ENCODE results near the gene COL4A3. TPM values are rescaled to one million over a fixed set of nuclear protein-coding genes. Genes with fewer than 3 reads are reported as not detected.

The COL4A3 gene
- total and polyA plus RNA-seq, 9 donors: under 0.01 to 0.18 (median 0.08) TPM; not detected in 5

GRCh38 chr2:227228061-227228667 lies 63.7 kb downstream of the COL4A3 start:
- Histone ChIP-seq H3K27ac (ENCODE audit: low read length) (no peak overlapping the region), H3K4me3 (ENCODE audit: low read length) (no peak overlapping the region)
- peak; percentile 72 for DNase-seq

DNA sequence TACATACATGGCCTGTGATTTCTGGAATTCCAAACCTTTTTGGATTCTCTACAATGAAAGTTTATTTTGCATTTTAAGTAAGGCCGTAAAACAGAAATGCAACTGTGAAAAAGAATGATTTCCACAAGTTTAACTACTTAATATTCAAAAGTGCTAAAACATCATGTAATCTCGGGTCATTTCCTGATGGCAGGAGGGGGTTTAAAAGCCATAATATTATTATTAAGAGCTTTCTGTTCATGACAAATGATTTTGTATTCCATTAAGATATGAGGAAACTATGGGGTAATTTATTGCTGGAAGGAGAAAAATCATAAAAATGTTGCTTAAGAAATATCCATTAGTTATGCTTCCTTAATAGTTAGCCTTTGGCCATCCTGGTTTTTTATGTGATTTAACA lies 65.7 kb downstream of the COL4A3 start:
- H3K4me1 ChIP-seq (ENCODE audit: control insufficient read depth, insufficient read depth, low read length): peaks cover 3% of the 10 kb centered on the region
- H3K27me3 ChIP-seq (ENCODE audit: control insufficient read depth, insufficient read depth, low read length): no peaks in the 10 kb centered on the region
- no peaks in the 10 kb centered on the region for H3K9me3 ChIP-seq (replicated peaks; ENCODE audit: control insufficient read depth, low read depth, low read length)
- no peaks in the 10 kb centered on the region for H3K36me3 ChIP-seq (ENCODE audit: control insufficient read depth, insufficient read depth, low read length)
- H3K4me3 ChIP-seq (ENCODE audit: low read length): no peak overlapping the region
- no CpG with 5 or more reads among the region's 2 CpGs for WGBS (ENCODE audit: insufficient coverage)
- H3K27ac ChIP-seq (ENCODE audit: low read length): no peak overlapping the region
- no peak for DNase-seq

More at GRCh38 chr2:227228061-227228667, 63.7 kb downstream of the COL4A3 start:
- Histone ChIP-seq H3K4me1 (ENCODE audit: control insufficient read depth, insufficient read depth, low read length) (peaks cover 3% of the 10 kb centered on the region), H3K9me3 (replicated peaks; ENCODE audit: control insufficient read depth, low read depth, low read length) (no peaks in the 10 kb centered on the region), H3K36me3 (ENCODE audit: control insufficient read depth, insufficient read depth, low read length) (no peaks in the 10 kb centered on the region), H3K27me3 (ENCODE audit: control insufficient read depth, insufficient read depth, low read length) (no peaks in the 10 kb centered on the region)
- 51% methylated on average over 13 of the region's 14 CpGs for WGBS (ENCODE audit: insufficient coverage)

DNA sequence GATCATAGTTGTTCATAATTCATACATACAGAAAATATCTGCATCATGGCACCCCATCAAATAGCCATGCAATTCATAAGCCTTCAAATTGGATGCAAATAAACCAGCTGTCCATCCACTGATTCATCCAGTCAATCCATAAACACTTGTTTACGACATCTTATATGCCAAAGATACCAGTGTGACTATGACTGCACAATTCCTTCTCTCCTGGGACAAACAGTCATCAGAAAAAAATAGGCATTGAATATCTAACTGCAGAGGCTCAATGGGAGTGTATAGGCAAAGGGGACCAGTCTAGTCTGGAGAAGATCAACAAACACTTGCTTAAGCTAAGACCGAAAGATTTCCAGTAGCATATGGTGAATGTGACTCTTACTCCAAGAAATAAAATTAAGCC lies 70.0 kb downstream of the COL4A3 start:
- H3K27ac ChIP-seq (ENCODE audit: low read length): no peak overlapping the region
- H3K9me3 ChIP-seq (replicated peaks; ENCODE audit: control insufficient read depth, low read depth, low read length): no peaks in the 10 kb centered on the region
- no peaks in the 10 kb centered on the region for H3K4me1 ChIP-seq (ENCODE audit: control insufficient read depth, insufficient read depth, low read length)
- H3K4me3 ChIP-seq (ENCODE audit: low read length): no peak overlapping the region
- WGBS (ENCODE audit: insufficient coverage): no CpG with 5 or more reads among the region's 2 CpGs
- H3K36me3 ChIP-seq (ENCODE audit: control insufficient read depth, insufficient read depth, low read length): no peaks in the 10 kb centered on the region
- DNase-seq: no peak
- H3K27me3 ChIP-seq (ENCODE audit: control insufficient read depth, insufficient read depth, low read length): no peaks in the 10 kb centered on the region

GRCh38 chr2:227237786-227238185 lies 73.4 kb downstream of the COL4A3 start:
- Histone ChIP-seq H3K9me3 (replicated peaks; ENCODE audit: control insufficient read depth, low read depth, low read length) (no peaks in the 10 kb centered on the region), H3K4me1 (ENCODE audit: control insufficient read depth, insufficient read depth, low read length) (no peaks in the 10 kb centered on the region), H3K27ac (ENCODE audit: low read length) (no peak overlapping the region), H3K4me3 (ENCODE audit: low read length) (no peak overlapping the region), H3K27me3 (ENCODE audit: control insufficient read depth, insufficient read depth, low read length) (no peaks in the 10 kb centered on the region), H3K36me3 (ENCODE audit: control insufficient read depth, insufficient read depth, low read length) (no peaks in the 10 kb centered on the region)
- no CpG with 5 or more reads among the region's 5 CpGs for WGBS (ENCODE audit: insufficient coverage)
- DNase-seq: no peak

DNA sequence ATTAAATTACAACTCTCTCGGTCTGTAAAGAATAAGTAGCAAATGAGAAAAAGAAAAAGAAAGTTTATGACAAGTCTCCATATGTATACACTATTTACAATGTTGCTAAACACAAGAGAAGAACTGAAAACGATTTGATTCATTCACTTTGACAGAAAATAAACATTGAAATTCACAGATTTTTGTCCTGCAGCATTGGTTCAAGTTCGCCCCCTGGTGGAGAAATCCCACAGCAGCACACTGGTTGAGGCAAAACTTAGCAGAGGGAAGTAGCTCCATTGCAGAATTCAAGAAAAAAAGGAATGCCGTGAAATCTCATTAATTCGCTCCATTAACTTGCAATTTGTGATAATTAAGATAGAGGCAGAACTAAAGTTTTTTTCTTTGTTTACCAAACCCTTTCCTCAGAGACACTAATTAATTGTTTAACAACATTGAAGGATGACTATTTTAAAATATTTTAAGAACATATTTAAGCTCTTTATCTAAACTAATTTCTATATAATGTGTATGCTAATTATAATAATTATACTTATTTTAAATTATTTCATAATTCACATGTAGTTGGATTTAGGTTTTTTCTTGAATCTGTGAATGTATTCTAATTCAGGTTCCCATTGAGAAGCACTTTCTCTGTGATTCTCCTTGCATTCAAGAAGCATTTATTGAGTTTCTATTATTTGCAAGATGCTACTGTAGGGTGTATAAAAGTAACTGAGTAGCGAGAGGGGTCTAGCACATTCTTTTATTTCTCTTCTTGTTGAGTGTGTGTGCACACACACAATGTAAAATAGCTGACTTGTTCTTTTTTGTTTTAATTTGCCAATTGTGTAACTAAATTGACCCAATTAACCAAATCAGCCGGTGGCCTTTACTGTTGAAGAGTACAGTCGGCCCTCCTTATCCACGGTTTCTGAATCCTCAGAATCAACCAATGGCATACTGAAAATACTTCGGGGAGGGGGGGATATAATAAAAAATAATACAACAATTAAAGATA lies 74.1 kb downstream of the COL4A3 start:
- H3K4me1 ChIP-seq (ENCODE audit: control insufficient read depth, insufficient read depth, low read length): no peaks in the 10 kb centered on the region
- H3K27ac ChIP-seq (ENCODE audit: low read length): no peak overlapping the region
- no peak overlapping the region for H3K4me3 ChIP-seq (ENCODE audit: low read length)
- DNase-seq: peak; percentile 65
- no peaks in the 10 kb centered on the region for H3K36me3 ChIP-seq (ENCODE audit: control insufficient read depth, insufficient read depth, low read length)
- no peaks in the 10 kb centered on the region for H3K27me3 ChIP-seq (ENCODE audit: control insufficient read depth, insufficient read depth, low read length)
- no peaks in the 10 kb centered on the region for H3K9me3 ChIP-seq (replicated peaks; ENCODE audit: control insufficient read depth, low read depth, low read length)
- no CpG with 5 or more reads among the region's 10 CpGs for WGBS (ENCODE audit: insufficient coverage)

DNA sequence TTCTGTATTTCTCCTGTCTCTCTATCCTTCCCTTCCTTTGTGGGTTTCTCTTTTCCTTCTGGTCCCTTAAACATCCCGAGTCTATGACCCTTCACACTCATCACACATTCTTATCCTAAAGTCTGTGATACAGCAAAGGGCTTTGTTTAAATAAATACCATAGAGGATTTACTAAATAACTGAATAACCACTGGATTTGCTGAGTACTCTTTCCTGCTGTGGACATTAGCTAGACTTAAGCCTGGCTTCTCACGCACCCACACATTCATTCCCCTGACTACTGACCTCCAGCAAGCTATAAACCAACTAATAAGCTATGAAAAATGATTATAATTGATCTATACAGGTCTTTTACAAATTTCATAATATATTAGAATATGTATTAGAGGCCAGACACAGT lies 76.6 kb downstream of the COL4A3 start:
- no peak overlapping the region for H3K4me3 ChIP-seq (ENCODE audit: low read length)
- H3K9me3 ChIP-seq (replicated peaks; ENCODE audit: control insufficient read depth, low read depth, low read length): no peaks in the 10 kb centered on the region
- DNase-seq: no peak
- H3K36me3 ChIP-seq (ENCODE audit: control insufficient read depth, insufficient read depth, low read length): no peaks in the 10 kb centered on the region
- H3K4me1 ChIP-seq (ENCODE audit: control insufficient read depth, insufficient read depth, low read length): no peaks in the 10 kb centered on the region
- no CpG with 5 or more reads among the region's 2 CpGs for WGBS (ENCODE audit: insufficient coverage)
- H3K27me3 ChIP-seq (ENCODE audit: control insufficient read depth, insufficient read depth, low read length): no peaks in the 10 kb centered on the region
- no peak overlapping the region for H3K27ac ChIP-seq (ENCODE audit: low read length)

GRCh38 chr2:227248876-227249275 lies 84.5 kb downstream of the COL4A3 start:
- no peaks in the 10 kb centered on the region for H3K4me1 ChIP-seq (ENCODE audit: control insufficient read depth, insufficient read depth, low read length)
- DNase-seq: no peak
- no peaks in the 10 kb centered on the region for H3K36me3 ChIP-seq (ENCODE audit: control insufficient read depth, insufficient read depth, low read length)
- no peaks in the 10 kb centered on the region for H3K27me3 ChIP-seq (ENCODE audit: control insufficient read depth, insufficient read depth, low read length)
- H3K27ac ChIP-seq (ENCODE audit: low read length): no peak overlapping the region
- no peaks in the 10 kb centered on the region for H3K9me3 ChIP-seq (replicated peaks; ENCODE audit: control insufficient read depth, low read depth, low read length)
- no peak overlapping the region for H3K4me3 ChIP-seq (ENCODE audit: low read length)
- no CpG with 5 or more reads among the region's 2 CpGs for WGBS (ENCODE audit: insufficient coverage)

GRCh38 chr2:227252831-227253230 lies 88.4 kb downstream of the COL4A3 start:
- no peaks in the 10 kb centered on the region for H3K27me3 ChIP-seq (ENCODE audit: control insufficient read depth, insufficient read depth, low read length)
- 0% methylated on average over 1 of the region's 2 CpGs for WGBS (ENCODE audit: insufficient coverage)
- no peak overlapping the region for H3K27ac ChIP-seq (ENCODE audit: low read length)
- H3K4me3 ChIP-seq (ENCODE audit: low read length): no peak overlapping the region
- H3K9me3 ChIP-seq (replicated peaks; ENCODE audit: control insufficient read depth, low read depth, low read length): no peaks in the 10 kb centered on the region
- no peaks in the 10 kb centered on the region for H3K4me1 ChIP-seq (ENCODE audit: control insufficient read depth, insufficient read depth, low read length)
- no peaks in the 10 kb centered on the region for H3K36me3 ChIP-seq (ENCODE audit: control insufficient read depth, insufficient read depth, low read length)
- DNase-seq: no peak

GRCh38 chr2:227256605-227257004 lies 92.2 kb downstream of the COL4A3 start:
- DNase-seq: no peak
- no peaks in the 10 kb centered on the region for H3K4me1 ChIP-seq (ENCODE audit: control insufficient read depth, insufficient read depth, low read length)
- H3K9me3 ChIP-seq (replicated peaks; ENCODE audit: control insufficient read depth, low read depth, low read length): no peaks in the 10 kb centered on the region
- H3K36me3 ChIP-seq (ENCODE audit: control insufficient read depth, insufficient read depth, low read length): no peaks in the 10 kb centered on the region
- no peak overlapping the region for H3K4me3 ChIP-seq (ENCODE audit: low read length)
- H3K27ac ChIP-seq (ENCODE audit: low read length): no peak overlapping the region
- no peaks in the 10 kb centered on the region for H3K27me3 ChIP-seq (ENCODE audit: control insufficient read depth, insufficient read depth, low read length)

DNA sequence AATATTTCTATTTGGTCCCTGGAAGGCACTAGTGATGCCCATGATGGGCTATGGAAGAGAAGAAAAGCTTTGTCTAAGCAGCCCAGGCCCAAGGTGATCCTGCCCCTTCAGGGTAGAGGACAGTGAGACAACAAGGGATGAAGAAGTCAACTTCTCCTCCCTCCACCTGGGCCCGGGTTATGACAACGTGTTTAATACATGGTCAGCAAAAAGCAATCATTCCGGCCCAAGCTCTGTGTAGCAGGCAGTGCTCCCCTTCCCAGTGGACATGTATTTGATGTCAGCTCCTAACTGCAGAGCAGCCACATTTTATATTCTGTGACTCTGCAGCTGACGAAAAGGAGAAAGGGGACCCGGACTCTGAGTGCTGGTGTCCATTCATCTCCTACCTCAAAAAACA lies 93.4 kb downstream of the COL4A3 start:
- 86% methylated on average over 3 of the region's 5 CpGs for WGBS (ENCODE audit: insufficient coverage)
- Histone ChIP-seq H3K36me3 (ENCODE audit: control insufficient read depth, insufficient read depth, low read length) (no peaks in the 10 kb centered on the region), H3K27ac (ENCODE audit: low read length) (no peak overlapping the region), H3K4me1 (ENCODE audit: control insufficient read depth, insufficient read depth, low read length) (no peaks in the 10 kb centered on the region), H3K27me3 (ENCODE audit: control insufficient read depth, insufficient read depth, low read length) (no peaks in the 10 kb centered on the region), H3K9me3 (replicated peaks; ENCODE audit: control insufficient read depth, low read depth, low read length) (no peaks in the 10 kb centered on the region), H3K4me3 (ENCODE audit: low read length) (no peak overlapping the region)
- DNase-seq: no peak

Data from muscle of leg (tissue), 11 donors.